Medulla oblongata (tissue), 1 donor: ENCODE data around the gene RAB43.
A peak's percentile ranks its signal among the peaks of the same experiment; 100 is the strongest.
"Not testable (repeated sequence)": the region's sequence is repeated elsewhere in the genome, so short reads cannot be mapped to it uniquely, and the experiment has no call there.

Experiments used
- DNase-seq: peaks from one replicate; pipeline ENCODE4 v3.0.0-alpha.2; 2015; ENCODE audit errors: extremely low spot score

The RAB43 gene

DNA sequence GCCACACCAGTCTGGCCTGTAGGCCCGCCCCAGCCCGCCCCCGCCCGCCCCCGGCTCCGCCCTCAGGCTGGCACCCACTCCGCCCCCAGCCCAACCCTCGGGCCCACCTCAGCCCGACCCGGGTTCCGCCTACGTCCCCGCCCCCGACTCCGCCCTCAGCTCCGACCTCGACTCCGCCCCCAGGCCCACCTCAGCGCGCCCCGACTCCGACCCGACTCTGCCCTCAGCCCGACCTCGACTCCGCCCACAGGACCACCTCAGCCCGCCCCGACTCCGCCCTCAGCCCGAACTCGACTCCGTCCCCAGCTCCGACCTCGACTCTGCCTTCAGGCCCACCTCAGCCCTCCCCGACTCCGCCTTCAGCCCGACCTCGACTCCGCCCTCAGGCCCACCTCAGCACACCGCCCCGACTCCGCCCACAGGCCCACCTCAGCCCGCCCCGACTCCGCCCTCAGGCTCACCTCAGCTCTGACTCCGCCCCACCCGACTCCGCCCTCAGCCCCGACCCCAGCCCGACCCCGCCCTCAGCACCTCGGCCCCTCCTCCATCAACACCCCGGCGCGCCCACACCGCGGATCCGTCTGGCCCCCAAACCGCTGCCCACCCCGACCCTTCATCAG lies at the start of gene RAB43:
Gene RAB43, minus strand, starts transcription at position 13 of the 620 bp plus-strand sequence. CDS start 315 bp downstream, outside the sequence.
- peak; percentile 76 for DNase-seq

DNA sequence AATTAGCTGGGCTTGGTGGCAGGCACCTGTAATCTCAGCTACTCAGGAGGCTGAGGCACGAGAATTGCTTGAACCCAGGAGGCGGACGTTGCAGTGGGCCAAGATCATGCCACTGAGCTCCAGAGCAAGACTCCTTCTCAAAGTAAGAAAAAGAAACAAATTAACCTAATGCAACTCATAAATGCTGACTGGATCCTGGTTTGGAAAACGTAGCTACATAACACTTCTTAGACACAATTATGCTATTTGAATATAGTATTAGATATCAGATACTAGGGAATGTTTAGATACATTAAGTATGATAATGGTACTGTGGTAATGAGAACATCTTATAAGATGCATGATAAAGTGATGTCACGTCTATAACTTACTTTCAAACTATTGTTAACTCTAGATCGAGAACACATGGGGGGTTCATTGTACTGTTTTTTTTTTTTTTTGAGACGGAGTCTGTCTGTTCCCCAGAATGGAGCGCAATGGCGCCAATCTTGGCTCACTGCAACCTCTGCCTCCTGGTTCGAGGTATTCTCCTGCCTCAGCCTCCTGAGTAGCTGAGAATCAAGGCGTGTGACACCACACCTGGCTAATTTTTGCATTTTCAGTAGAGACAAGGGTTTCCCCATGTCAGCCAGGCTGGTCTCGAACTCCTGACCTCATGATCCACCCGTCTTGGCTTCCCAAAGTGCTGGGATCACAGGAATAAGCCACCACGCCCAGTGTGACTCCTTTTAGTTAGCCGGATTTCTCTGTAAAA lies 45.2 kb upstream of the RAB43 start:
- DNase-seq: no peak

DNA sequence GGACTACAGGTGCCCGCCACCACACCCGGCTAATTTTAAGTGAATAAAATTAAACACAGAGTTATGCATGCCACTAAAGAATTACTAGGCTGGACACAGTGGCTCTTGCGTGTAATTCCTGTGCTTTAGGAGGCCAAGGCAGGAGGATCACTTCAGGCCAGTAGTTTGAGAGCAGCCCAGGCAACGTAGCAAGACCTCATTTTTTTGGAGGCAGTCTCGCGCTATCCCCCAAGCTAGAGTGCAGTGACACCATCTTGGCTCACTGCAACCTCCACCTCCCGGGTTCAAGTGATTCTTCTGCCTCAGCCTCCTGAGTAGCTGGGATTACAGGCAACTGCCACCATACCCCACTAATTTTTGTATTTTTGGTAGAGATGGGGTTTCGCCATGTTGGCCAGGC lies 44.0 kb upstream of the RAB43 start:
- not testable (repeated sequence) for DNase-seq

- DNase-seq: no peak
Measured at GRCh38 chr3:129164500-129164899, 42.9 kb upstream of the RAB43 start.

GRCh38 chr3:129162729-129163579 lies 41.4 kb upstream of the RAB43 start:
- DNase-seq: no peak

- peak; percentile 9 for DNase-seq
Measured at GRCh38 chr3:129161860-129162271, 40.3 kb upstream of the RAB43 start.

DNA sequence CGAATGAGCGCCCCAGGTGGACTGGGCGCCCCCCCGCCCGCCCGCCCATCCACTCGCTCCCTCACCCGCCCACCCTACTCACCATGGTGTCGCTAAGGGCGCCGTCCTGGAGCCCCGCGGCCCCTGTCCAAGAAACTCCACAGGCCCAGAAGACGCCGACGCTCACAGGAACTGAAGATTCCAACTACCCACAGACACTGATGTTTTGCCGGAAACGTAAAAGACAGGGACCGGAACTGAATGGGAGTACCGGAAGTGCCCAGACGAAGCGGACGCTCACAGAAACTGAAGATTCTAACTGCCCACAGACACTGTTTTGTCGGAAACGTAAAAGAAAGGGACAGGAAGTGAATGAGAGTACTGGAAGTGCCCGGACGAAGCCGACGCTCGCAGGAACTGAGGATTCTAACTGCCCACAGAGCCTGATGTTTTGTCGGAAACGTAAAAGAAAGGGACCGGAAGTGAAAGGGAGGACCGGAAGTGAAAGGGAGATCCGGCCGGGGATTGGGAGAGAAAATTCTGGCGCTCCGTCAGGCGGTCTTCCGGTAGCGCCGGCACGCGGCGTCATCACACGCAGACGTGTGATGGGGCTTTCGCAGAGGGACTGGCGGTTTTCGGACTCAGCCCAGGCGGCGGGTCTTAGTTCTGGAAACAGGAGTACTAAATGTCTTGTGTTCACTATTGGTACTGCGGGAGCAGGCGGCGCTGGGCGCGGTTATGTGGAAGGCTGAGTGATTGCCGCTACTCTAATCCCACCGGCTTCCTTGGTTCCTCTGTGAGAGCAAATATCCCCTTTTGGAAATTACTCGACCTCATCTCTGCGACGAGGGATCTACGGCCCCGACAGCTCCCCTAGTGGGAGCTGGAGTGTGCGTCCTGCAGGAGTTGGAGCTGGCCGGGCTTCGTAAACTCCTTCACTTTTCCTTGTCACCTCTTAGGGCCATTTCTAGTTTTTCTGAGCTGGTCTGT lies 39.6 kb upstream of the RAB43 start, which contains the start of gene ISY1:
Gene ISY1, minus strand, starts transcription at position 173 of the 969 bp plus-strand sequence. Its CDS starts 88 bp downstream, at position 85.
- peak; percentile 96 for DNase-seq

DNA sequence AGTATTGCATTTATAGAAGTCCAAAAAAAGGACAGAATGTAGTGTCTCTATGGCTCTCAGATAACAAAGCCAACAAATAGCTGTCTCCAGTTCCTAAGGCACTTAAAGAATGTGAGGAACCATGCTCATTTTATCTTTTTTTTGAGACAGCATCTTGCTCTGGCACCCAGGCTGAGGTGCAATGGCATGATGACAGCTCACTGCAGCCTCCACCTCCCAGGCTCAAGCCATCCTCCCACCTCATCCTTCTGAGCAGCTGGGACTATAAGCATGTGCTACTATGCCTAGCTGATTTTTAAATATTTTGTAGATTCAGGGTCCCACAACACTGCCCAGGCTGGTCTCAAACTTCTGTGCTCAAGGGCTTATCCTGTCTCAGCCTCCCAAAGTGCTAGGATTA lies 23.2 kb upstream of the RAB43 start:
- no peak for DNase-seq

DNA sequence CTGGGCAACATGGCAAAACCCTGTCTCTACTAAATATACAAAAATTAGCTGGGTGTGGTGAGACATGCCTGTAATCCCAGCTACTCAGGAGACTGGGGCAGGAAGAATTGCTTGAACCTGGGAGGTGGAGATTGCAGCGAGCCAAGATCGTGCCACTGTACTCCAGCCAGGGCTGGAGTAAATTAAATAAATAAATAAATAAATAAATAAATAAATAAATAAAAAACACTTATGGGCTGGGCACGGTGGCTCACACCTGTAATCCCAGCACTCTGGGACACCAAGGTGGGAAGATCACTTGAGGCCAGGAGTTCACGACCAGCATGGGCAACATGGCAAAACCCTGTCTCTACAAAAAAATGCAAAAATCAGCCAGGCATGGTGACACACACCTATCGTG lies 19.4 kb upstream of the RAB43 start:
- not testable (repeated sequence) for DNase-seq

DNA sequence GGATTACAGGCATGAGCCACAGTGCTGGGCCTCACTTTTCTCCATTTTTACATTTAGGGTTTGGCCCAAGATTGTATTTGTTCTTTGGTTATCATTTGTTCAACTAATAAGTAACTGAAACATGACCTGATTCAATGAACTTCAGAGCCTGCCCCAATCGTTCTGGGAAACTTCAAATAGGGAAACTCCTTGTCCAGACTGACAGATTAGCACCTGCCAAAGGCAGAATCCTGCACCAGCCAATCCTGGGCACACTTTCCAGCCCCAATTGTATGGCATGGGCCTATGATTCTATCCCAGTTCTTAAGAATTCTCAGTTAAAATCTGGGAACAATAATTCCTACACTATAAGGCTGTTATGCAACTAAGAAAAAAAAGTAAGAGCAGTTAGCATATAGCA lies 18.3 kb upstream of the RAB43 start:
- no peak for DNase-seq

DNA sequence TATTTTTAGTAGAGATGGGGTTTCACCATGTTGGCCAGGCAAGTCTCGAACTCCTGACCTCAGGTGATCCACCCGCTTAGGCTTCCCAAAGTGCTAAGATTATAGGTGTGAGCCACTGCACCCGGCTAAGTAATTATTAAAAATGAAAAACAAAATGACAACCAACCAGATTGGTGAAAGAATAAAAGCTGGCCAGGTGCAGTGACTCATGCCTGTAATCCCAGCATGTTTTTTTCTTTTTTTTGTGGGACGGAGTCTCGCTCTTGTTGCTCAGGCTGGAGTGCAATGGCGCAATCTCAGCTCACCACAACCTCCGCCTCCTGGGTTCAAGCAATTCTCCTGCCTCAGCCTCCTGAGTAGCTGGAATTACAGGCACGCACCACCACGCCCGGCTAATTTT lies 14.7 kb upstream of the RAB43 start:
- DNase-seq: not testable (repeated sequence)

- DNase-seq: no peak
Measured at GRCh38 chr3:129132097-129132866, 10.7 kb upstream of the RAB43 start.

DNA sequence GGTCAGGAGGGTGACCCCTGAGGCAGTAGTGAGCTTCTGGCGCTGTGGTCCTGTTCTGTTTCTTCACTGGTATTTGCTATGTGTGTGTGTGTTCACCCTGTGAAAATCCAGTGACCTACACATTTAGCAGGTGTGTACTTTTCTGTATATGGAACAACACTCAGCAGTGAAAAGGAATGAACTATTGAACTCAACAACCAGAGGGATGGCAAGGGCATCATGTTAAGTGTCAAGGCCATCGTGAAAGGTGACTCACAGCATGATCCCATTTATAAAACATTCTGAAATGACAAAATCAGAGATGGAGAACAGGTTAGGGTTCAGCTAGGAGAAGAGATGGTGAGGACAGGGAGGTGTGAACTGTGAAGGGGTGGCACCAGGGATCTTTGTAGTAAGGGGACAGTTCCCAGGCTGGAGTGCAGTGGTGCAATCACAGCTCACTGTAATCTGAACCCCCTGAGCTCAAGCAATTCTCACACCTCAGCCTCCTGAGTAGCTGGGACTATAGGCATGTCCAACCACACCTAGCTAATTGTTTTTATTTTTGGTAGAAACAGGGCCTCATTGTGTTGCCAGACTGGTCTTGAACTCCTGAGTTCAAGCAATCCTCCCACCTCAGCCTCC lies 10.0 kb upstream of the RAB43 start:
- no peak for DNase-seq

DNA sequence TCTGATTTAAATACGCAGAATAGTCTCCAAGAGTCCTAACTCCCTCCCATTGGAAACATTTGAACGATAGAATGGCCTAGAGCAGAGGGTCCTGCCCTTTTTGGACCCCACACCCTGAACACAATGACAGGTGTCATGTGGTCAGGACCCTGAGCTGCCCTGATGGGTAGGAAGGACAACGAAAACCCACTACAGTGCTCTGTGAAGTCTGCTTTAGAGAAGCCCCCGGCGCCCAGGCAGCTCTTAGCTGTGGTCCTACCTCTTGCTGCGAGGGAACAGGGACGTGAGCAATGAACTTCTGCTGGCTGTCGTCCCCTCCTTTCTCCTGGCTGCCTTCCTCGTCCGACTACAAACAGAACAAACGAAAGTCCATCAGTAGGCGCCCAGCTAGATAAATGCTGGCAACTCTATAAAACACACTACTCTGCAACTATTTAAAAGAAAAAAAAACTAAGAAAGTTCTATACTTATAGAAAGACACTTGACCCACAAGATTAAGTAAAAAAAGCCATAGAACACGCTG lies 8.7 kb upstream of the RAB43 start:
- no peak for DNase-seq

GRCh38 chr3:129128357-129129155 lies 7.0 kb upstream of the RAB43 start:
- DNase-seq: no peak

- no peak for DNase-seq
Measured at GRCh38 chr3:129126726-129127280, 5.2 kb upstream of the RAB43 start.

- DNase-seq: no peak
Measured at GRCh38 chr3:129123314-129124060, 1.9 kb upstream of the RAB43 start.
